Activated CD8-positive, alpha-beta memory T cell treated with anti-CD3 and anti-CD28 coated beads, Interleukin-2, amount 50 U/mL, for 24 hours (primary cell): Measurements from ENCODE around the gene RETREG1.
"Not testable (repeated sequence)": the region's sequence is repeated elsewhere in the genome, so short reads cannot be mapped to it uniquely, and the experiment has no call there.

Experiments
- DNase-seq: peaks from one replicate; pipeline ENCODE4 v3.0.0-alpha.2; 2020; ENCODE audit errors: extremely low read depth

RETREG1 gene

DNA sequence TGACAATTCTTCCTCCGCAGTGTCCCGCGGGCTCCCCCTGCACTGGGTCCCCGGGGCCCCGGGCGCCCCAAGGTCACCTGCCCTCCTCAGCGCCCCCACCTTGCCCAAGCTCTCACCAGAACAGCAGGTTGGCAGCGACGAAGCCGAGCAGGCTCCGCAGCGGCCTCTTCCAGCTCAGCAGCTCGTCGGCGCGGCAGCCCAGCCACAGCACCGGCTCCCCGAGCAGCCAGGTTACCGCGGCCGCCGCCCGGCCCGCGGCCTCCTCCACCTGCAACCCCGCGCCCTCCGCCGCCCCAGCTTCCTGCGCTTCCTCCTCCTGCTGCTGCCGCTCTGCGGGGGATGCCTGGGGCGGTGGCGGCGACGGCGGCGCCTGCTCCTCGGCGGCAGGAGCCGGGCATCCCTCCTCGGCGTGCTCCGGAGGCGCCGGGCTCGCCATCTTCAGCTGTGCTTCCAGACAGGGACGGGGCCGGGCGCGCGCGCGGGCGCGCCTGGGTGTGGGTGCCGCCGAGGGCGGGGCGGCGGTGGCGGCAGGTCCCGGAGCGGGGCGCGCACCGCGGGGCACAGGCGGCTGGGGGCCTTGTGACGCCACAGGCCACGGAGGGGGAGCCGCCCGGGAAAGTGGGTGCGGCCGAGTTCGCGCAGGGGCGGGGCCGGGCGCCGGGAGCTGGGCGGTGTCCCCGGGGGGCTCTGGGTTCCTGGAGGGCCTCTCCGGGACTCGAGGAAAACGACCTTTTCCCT lies at the start of gene RETREG1:
Gene RETREG1 (minus strand): TSS at position 462 of the 738 bp plus-strand sequence. CDS start 26 bp downstream, at position 436.
- no peak for DNase-seq

DNA sequence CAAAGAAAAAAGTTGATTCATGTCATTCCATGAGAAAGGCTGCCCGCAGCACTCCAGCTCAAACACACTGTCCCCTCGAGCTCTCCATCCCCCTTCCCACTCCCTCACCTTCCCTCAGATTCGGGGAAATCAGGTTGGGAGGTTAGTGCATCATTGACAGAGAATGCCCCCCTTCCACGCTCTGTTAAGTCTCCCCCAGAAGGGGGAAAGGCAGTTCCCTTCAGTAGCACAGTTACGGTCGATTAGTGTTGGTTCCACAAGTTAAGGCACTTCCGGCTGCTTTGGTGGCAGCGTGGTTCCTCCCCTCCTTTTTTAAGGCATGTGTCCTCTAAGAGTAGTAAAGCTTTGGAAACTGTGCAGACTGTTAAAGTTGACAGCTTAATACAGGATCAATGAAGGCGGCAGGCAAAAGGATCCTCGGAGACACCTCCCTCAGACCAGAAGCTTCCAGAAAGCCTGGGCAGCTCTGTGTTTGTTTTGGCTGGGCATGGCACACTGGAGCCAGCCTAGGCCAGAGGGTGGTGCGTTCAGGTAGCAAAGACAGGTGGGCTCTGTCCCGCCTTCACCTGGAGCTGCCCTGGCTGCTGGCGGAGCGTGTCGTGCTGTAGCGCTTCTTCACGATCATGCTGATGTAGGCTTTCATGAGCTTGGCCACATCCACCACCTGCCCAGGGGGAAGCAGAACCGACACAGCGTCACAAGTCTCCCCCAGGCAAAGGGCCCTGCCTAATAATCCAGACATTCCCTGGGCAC lies 49.5 kb upstream of the RETREG1 start:
- no peak for DNase-seq

DNA sequence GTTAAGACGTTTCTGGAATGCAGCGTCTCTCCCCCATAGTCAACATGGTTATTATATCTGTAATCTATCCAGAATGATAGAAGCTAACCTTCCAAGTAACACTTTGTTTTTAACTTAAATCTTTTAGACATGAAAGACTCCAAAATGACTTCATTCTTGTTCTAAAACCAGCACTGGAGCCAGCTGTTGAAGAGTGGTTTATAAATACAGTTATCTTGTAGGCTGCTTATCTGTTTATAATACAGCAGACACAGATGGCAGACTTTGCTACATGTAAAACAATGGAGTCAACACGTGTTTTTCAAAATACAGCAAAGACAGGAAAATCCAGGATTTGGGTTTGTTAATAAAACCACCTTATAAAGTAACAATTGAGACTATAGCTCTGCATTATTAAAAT lies 48.8 kb upstream of the RETREG1 start:
- DNase-seq = no peak

- DNase-seq = no peak
Observed at GRCh38 chr5:16664368-16664767, 47.6 kb upstream of the RETREG1 start.

GRCh38 chr5:16663840-16664239 lies 47.0 kb upstream of the RETREG1 start:
- no peak for DNase-seq

GRCh38 chr5:16661713-16662112 lies 44.9 kb upstream of the RETREG1 start:
- DNase-seq = no peak

- DNase-seq = no peak
Observed at GRCh38 chr5:16660982-16661381, 44.2 kb upstream of the RETREG1 start.

- DNase-seq = no peak
Observed at GRCh38 chr5:16659536-16659935, 42.7 kb upstream of the RETREG1 start.

DNA sequence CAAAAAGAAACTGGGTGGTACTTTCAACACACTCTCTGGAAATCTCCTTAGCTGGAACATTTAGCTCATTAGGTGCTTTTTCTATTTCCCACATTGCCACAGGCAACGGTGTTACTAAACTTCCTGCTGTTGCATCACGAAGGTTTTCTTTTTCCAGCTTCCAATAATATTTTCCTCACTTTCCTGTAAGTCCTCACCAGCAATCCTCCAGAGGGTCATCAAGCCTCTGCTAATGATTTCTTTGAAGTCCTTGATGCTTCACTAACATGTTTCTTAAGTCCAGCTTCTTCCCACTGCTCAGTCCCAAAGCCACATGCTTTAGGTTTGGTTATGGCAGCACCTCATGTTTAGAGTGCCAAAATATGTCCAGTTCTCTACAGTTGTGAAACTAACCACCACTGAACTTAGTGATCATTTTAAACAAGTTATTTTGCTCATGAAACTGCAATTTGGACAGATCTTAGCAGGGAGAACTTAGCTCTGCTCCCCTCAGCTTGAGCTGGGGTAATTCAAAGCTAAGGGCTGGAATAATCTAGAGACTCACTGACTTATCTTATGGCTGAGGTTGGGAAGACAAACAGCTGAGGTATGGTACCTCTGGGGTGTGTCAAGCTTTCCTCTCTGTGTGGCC lies 39.9 kb upstream of the RETREG1 start:
- DNase-seq = no peak

DNA sequence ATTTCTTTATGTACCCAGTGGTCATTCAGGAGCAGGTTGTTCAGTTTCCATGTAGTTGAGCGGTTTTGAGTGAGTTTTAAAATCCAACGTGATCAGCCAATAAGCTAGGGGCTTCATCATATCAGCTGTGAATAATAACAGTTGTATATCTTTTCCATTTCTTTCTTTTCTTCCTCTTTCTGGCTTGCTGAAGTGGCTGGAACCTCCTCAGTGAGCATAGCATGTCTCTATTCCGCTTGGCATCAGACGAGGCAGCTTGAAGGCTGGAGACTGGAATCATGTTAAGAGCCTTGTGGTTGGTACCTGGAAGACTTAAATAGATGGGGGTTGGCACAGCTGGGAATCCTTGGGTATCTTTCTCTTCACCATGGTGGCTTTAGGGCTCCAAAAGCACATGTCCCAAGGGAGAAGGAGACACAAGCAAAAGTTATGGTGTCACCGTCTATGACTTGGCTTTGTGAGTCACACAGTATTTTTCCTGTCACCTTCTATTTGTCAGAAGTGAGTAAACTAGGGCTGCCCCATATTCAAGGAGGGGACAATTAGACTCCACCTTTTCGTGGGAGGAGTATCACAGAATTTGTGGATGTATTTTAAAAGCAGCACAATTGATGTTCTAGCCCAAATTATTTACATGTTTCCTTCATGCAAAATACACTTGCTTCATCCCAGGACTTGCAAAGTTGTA lies 38.0 kb upstream of the RETREG1 start:
- no peak for DNase-seq

- not testable (repeated sequence) for DNase-seq
Observed at GRCh38 chr5:16648739-16649138, 31.9 kb upstream of the RETREG1 start.

DNA sequence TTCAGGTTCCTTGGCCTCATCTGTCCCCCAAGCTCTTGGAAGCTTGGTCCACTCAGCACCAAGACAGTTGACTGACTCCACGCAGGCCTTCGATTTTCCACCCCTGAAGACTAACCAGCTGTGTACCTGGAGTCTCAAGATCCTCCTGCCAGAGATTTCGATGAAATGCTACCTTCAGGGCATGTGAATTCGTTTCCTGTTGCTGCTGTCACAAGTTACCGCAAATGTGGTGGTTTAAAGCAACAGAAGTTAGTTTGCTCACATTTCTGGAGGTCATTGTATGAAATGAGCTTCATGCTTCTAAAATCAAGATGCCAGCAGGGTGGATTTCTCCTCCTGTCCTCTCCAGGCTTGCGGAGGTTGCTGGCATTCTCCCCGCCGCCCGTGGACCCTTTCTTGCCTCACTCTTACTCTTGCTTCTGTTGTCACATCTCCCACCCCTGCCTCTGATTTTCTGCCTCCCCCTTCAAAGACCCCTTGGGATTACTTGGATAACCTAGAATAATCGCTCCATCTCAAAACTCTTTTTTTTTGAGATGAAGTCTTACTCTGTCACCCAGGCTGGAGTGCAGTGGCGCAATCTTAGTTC lies 27.6 kb upstream of the RETREG1 start:
- DNase-seq = no peak

GRCh38 chr5:16642867-16643266 lies 26.1 kb upstream of the RETREG1 start:
- DNase-seq = no peak

- no peak for DNase-seq
Observed at GRCh38 chr5:16639206-16639605, 22.4 kb upstream of the RETREG1 start.

GRCh38 chr5:16628376-16628775 lies 11.6 kb upstream of the RETREG1 start:
- DNase-seq = no peak

- DNase-seq = no peak
Observed at GRCh38 chr5:16626696-16627264, 10.0 kb upstream of the RETREG1 start.

DNA sequence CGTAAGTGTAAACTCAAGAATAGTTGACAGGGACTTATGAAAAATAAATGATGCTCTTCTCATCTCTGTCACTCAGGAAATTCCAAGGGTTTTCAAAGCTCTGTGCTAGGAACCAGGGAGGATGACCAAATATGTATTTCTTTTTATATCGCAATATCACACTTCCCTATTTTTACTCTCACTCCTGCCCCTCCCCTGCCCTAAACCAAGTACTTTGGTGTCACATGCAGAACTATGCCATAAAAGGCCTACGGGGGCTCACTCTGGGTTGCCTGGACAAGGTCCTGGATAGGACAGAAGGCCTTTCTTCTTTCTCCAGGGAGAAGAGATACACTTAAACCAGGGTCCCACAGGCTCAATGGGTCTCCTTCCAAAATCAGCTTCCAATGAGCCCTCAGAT lies 8.3 kb upstream of the RETREG1 start:
- no peak for DNase-seq

- DNase-seq = no peak
Observed at GRCh38 chr5:16619136-16619535, 2.3 kb upstream of the RETREG1 start.

DNA sequence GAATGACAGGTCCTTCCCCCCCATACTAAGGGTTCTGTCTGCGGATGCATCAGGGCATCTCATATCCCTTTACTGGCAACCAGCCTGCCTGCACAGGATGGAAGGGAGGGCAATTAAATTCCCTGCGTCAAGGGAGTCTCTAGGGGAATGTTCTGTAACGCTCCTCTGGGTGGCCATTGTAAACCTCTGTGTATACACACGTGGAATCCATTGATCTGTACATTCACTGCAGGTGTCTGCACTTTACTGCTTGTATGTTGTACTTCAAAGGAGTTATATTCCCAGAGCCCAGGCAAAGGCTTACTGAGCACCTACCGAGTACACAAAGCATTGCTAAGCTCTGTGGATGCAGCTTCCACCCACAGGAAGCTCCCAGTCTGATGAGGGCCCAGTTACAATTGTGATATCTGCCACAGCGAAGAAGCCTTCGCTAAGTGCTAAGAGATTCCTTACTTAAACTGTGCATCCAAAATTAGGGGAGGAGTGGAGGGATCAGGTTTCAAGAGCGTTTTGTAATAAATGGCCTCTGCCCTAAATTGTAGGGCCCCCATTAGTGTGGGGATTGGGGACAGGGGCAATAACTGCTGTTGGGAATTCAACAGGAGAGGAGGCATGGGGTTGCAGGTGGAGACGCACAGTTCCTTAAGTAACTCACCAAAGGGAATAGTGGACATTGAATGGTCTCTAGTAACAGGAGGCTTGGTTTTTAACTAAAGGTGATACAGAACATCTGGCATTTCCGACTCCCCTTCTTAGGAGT lies 1.5 kb upstream of the RETREG1 start:
- DNase-seq = no peak

- no peak for DNase-seq
Observed at GRCh38 chr5:16617274-16617968, 624 bp upstream of the RETREG1 start.
